ENCODE data around the gene GOLGA8K.
"Not testable (repeated sequence)": the region's sequence is repeated elsewhere in the genome, so short reads cannot be mapped to it uniquely, and the experiment has no call there.

GOLGA8K gene

DNA sequence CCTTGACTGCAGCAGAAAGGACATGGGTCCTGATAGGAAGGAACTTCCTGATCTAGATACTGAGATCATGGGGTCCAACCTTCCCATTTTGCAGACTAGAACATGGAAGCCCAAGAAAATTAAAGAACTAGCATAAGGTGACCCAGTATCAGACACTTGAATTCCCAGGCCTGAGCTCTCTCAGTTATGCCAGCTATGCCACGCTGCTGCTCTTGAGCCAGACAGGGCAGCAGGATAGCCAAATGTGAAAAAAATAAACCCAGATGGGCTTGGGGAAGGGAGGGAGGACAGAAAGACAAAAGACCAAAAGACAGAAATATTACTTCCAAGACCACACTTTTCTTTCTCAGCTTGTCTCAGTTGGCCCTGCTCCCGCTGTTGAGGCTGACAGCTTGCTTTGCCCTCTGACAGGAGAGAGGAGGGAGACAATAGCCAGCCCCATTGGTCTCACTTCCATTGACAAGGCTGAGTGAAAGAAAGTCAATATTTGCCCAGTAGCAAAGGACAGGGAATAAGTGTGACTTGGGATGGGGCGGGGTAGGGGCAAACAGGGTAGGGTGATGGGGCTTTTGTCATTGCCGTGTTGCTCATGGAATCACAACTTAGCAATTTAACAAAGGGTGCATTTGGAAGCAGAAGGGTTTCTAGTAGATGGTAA is 52.4 kb downstream of the GOLGA8K start:
- not testable (repeated sequence) for DNase-seq

DNA sequence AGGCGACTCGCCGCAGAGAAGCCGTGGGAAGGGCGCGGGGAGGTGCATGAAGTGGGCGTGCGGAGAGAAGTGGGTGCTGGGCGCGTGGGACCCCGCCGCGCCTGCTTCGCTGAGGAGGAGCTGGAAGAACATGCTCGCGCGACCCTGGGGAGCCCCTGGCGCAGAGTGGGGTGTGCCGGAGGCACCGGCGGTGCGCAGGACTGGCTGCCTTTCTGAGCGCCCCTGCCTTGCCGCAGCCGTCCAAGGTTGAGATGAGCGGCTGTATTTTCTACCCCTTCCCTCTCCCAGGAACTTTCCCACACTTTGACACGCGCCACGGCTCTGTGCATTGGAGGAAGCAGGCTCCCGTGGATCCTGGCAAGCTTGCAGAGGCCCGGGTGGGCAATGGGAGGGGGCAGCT is 56.1 kb downstream of the GOLGA8K start:
- DNase-seq, result not testable (repeated sequence)

DNA sequence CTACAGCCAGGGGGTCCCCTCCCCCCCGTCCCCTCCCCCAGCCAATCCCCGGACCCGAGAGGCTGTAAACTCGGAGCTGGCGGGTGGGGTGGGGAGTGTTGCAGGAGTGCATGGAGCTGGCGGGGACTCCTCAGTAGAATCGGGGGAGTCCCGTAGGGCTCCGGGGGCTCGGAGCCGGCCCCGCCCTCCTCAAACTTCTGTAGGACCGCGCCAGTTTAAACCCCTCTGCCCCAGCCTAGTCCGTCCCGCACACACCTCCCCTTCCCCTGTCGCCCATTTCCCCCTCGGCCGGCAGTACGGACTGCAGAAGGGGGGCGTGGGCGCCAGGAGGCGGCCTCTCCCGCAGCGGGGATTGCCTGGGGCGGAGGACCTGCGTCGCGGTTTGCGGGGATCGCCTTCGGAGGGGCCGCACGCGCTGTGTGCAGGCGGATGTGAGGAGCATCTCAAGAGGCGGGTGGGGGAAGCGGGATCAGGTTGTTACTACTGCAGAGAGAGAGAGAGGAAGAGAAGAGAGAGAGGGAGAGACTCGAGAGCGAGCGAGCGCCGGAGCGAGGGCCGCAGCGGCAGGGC is 57.0 kb downstream of the GOLGA8K start:
- DNase-seq, result not testable (repeated sequence)

DNA sequence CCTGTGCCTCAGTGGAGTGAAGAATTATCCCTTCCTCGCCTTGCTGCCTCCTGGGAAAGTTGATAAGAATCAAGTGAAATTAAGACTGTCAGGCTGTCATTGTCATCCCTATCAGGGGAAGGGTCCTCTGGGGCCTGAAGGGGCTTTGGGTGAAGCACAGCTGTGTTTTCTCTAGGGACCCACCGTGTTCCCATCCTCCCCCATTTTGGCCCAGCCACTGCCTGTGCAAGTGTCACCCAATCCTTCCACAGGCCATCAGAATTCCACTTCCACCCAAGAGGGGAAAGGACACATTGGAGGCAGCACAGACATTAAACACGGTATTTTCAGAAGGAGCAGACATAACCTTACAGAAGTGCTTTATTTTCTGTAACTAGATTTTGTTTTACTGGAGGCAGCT is 59.2 kb downstream of the GOLGA8K start:
- not testable (repeated sequence) for DNase-seq
